ENCODE results near the gene PCDHGB6.
"Not testable (repeated sequence)": the region's sequence is repeated elsewhere in the genome, so short reads cannot be mapped to it uniquely, and the experiment has no call there.

Gene PCDHGB6

DNA sequence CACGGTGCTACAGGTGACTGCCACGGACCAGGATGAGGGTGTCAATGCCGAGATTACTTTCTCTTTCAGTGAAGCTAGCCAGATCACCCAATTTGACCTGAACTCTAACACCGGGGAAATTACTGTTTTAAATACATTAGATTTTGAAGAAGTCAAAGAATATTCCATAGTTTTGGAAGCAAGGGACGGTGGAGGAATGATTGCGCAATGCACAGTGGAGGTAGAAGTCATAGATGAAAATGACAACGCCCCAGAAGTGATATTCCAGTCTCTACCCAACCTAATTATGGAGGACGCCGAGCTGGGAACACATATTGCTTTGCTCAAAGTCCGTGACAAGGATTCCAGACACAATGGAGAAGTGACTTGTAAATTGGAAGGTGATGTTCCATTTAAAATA lies 19.2 kb upstream of the PCDHGB6 start:
- in situ Hi-C loops (cut with MboI; ENCODE audit: low sequenced_read_pairs) = no loop called here

DNA sequence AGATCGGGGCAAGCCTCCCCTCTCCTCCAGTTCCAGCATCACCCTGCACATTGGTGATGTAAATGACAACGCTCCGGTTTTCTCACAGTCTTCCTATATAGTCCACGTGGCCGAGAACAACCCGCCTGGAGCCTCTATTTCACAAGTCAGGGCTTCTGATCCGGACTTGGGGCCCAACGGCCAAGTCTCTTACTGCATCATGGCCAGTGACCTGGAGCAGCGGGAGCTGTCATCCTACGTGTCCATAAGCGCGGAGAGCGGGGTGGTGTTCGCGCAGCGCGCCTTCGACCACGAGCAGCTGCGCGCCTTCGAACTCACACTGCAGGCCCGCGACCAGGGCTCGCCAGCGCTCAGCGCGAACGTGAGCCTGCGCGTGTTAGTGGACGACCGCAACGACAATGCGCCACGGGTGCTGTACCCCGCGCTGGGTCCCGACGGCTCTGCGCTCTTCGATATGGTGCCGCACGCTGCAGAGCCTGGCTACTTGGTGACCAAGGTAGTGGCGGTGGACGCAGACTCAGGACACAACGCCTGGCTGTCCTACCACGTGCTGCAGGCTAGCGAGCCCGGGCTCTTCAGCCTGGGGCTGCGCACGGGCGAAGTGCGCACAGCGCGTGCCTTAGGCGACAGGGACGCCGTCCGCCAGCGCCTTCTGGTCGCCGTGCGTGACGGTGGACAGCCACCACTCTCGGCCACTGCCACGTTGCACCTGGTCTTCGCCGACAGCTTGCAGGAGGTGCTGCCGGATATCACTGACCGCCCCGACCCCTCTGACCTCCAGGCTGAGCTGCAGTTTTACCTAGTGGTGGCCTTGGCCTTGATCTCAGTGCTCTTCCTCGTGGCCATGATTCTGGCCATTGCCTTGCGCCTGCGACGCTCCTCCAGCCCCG lies 18.4 kb upstream of the PCDHGB6 start:
- in situ Hi-C loops (cut with MboI; ENCODE audit: low sequenced_read_pairs) = no loop called here

DNA sequence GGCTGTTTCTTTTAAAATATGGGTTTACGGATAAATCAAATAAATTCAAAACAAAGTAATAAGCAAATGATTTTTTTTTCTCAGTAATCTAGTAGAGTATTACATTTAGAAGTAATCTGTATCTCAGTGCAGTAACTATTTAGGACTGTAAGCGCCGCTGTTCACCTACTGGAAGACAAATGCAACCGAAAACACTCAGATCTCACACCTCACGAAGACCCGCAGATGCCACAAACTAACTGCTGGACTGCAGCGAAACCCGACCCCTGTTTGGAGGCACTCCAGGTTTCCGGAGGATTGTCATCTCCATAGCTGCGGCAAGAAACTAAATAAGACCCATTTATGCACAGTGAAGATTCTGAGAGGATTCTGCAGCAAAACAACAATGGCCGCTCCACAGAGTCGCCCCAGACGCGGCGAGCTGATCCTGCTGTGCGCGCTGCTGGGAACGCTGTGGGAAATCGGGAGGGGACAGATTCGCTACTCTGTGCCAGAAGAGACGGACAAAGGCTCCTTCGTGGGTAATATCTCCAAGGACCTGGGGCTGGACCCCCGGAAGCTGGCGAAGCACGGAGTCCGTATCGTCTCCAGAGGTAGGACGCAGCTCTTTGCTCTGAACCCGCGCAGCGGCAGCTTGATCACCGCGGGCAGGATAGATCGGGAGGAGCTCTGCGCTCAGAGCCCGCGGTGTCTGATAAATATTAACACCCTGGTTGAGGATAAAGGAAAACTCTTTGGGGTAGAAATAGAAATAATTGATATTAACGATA lies 15.2 kb upstream of the PCDHGB6 start, which contains the start of gene PCDHGA8:
TSS of gene PCDHGA8 (plus strand) at position 205 of the 770 bp plus-strand sequence. CDS start at position 386, 181 bp downstream.
- in situ Hi-C loops (cut with MboI; ENCODE audit: low sequenced_read_pairs) = no loop called here

DNA sequence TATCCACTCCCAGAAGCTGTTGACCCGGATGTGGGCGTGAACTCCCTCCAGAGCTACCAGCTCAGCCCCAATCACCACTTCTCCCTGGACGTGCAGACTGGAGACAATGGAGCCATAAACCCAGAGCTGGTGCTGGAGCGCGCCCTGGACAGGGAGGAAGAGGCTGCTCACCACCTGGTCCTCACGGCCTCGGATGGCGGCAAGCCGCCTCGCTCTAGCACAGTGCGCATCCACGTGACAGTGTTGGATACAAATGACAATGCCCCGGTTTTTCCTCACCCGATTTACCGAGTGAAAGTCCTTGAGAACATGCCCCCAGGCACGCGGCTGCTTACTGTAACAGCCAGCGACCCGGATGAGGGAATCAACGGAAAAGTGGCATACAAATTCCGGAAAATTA lies 14.6 kb upstream of the PCDHGB6 start:
- in situ Hi-C loops (cut with MboI; ENCODE audit: low sequenced_read_pairs) = no loop called here

DNA sequence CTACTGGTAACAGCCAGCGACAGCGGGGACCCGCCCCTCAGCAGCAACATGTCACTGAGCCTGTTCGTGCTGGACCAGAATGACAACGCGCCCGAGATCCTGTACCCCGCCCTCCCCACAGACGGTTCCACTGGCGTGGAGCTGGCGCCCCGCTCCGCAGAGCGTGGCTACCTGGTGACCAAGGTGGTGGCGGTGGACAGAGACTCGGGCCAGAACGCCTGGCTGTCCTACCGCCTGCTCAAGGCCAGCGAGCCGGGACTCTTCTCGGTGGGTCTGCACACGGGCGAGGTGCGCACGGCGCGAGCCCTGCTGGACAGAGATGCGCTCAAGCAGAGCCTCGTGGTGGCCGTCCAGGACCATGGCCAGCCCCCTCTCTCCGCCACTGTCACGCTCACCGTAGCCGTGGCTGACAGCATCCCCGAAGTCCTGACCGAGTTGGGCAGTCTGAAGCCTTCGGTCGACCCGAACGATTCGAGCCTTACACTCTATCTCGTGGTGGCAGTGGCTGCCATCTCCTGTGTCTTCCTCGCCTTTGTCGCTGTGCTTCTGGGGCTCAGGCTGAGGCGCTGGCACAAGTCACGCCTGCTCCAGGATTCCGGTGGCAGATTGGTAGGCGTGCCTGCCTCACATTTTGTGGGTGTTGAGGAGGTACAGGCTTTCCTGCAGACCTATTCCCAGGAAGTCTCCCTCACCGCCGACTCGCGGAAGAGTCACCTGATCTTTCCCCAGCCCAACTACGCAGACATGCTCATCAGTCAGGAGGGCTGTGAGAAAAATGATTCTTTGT lies 13.2 kb upstream of the PCDHGB6 start:
- in situ Hi-C loops (cut with MboI; ENCODE audit: low sequenced_read_pairs) = not testable (repeated sequence)

DNA sequence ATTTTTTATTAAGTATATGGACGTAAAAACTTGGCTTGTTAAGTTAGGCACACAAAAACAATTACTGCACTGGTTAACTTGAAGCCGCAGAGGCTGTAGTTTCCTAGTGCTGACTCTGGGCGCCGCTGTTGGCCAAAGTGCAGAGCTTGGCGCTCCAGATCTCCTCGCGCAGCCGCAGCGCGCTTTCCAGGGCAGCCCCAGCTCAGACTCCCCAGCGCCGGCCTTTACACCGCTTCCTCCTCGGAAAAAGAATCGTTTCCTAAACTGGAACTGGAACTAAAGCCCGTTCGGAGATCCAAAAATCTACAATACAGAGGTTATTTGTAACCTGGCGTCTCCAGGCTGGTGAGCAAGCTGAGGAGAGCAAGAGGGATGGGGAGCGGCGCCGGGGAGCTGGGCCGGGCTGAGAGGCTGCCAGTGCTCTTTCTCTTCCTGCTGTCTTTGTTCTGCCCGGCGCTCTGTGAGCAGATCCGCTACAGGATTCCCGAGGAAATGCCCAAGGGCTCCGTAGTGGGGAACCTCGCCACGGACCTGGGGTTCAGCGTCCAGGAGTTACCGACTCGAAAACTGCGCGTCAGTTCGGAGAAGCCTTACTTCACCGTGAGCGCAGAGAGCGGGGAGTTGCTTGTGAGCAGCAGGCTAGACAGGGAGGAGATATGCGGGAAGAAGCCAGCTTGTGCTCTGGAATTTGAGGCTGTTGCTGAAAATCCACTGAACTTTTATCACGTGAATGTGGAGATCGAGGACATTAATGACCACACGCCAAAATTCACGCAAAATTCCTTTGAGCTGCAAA lies 9.9 kb upstream of the PCDHGB6 start, which contains the start of gene PCDHGB5:
TSS of gene PCDHGB5 (plus strand) at position 192 of the 796 bp plus-strand sequence. CDS start at position 373, 181 bp downstream.
- in situ Hi-C loops (cut with MboI; ENCODE audit: low sequenced_read_pairs) = not testable (repeated sequence)

DNA sequence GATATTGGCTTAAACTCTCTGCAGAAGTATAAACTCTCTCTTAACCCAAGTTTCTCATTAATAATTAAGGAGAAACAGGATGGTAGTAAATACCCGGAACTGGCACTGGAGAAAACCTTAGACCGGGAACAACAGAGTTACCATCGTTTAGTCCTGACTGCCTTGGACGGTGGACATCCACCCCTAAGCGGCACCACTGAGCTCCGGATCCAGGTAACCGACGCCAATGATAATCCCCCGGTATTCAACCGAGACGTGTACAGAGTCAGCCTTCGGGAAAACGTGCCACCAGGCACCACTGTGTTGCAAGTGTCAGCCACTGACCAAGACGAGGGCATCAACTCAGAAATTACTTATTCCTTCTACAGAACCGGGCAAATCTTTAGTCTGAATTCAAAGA lies 9.2 kb upstream of the PCDHGB6 start:
- in situ Hi-C loops (cut with MboI; ENCODE audit: low sequenced_read_pairs) = no loop called here

DNA sequence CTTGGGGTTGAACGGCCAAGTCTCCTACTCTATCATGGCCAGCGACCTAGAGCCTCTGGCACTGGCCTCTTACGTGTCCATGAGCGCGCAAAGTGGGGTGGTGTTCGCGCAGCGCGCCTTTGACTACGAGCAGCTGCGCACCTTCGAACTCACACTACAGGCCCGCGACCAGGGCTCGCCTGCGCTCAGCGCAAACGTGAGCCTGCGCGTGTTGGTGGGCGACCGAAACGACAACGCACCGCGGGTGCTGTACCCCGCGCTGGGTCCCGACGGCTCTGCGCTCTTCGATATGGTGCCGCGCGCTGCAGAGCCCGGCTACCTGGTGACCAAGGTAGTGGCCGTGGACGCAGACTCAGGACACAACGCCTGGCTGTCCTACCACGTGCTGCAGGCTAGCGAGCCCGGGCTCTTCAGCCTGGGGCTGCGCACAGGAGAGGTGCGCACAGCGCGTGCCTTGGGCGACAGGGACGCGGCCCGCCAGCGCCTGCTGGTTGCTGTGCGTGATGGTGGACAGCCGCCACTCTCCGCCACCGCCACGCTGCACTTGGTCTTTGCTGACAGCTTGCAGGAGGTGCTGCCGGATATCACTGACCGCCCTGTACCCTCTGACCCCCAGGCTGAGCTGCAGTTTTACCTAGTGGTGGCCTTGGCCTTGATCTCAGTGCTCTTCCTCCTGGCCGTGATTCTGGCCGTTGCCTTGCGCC lies 8.1 kb upstream of the PCDHGB6 start:
- in situ Hi-C loops (cut with MboI; ENCODE audit: low sequenced_read_pairs) = no loop called here

DNA sequence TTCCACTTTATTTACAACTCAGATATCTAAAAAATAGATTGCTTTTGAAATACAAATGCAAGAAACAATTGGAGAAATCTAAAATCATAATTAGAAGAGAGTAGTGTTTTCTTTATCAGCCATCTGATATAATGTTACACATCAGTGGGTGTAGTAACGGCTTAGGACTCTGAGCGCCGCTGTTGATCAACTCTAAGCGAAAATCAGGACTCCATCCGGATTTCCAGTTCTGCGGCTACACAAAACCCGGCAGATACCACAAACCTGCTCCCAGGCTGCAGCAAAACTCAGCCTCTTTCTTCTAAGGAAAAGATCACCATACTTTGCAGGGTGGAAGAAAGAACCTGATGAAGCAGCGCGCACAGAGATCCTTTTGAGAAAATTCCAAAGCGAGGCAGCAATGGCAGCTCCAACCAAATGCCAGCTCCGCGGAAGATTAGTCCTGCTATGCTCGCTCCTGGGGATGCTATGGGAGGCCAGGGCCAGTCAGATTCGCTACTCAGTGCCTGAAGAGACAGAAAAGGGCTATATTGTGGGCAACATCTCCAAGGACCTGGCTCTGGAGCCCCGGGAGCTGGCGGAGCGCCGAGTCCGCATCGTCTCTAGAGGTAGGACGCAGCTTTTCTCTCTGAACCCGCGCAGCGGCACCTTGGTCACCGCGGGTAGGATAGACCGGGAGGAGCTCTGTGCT lies 5.1 kb upstream of the PCDHGB6 start, which contains the start of gene PCDHGA9:
TSS of gene PCDHGA9 (plus strand) at position 226 of the 691 bp plus-strand sequence. CDS start at position 401, 175 bp downstream.
- in situ Hi-C loops (cut with MboI; ENCODE audit: low sequenced_read_pairs) = no loop called here

DNA sequence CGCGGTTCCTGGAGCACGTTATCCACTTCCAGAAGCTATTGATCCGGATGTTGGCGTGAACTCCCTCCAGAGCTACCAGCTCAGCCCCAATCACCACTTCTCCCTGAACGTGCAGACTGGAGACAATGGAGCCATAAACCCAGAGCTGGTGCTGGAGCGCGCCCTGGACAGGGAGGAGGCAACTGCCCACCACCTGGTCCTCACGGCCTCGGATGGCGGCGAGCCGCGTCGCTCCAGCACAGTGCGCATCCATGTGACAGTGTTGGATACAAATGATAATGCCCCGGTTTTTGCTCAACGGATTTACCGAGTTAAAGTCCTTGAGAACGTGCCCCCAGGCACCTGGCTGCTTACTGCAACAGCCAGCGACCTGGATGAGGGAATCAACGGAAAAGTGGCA lies 4.4 kb upstream of the PCDHGB6 start:
- in situ Hi-C loops (cut with MboI; ENCODE audit: low sequenced_read_pairs) = no loop called here

DNA sequence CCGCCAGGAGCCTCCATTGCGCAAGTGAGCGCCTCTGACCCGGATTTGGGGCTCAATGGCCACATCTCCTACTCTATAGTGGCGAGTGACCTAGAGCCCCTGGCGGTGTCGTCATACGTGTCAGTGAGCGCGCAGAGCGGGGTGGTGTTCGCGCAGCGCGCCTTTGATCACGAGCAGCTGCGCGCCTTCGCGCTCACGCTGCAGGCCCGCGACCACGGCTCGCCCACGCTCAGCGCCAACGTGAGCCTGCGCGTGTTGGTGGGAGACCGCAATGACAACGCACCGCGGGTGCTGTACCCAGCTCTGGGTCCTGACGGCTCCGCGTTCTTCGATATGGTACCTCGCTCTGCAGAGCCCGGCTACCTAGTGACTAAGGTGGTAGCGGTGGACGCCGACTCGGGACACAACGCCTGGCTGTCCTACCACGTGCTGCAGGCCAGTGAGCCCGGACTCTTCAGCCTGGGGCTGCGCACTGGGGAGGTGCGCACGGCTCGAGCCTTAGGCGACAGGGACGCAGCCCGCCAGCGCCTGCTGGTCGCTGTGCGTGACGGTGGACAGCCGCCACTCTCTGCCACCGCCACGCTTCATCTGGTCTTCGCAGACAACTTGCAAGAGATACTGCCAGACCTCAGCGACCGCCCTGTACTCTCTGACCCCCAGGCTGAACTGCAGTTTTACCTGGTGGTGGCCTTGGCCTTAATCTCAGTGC lies 1.9 kb downstream of the PCDHGB6 start:
- in situ Hi-C loops (cut with MboI; ENCODE audit: low sequenced_read_pairs) = loop anchor here (10.0 kb wide), 2 partner anchors 115 to 145 kb away; no protein-coding TSS in a partner anchor

DNA sequence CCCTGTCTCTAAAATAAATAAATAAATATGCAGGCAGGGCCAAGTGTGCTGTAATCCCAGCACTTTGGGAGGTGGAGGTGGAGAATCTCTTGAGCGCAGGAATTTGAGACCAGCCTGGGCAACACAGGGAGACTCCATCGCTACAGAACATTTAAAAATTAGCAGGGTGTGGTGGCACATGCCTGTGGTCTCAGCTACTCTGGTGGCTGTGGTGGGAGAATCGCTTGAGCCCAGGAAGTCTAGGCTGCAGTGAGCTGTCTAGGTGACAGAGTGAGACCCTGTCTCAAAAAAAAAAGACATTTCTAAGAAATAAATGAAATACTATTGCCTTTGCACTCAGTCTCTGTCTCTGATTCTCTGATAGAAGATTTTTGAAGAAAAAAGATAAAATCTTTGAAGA lies 3.8 kb downstream of the PCDHGB6 start:
- in situ Hi-C loops (cut with MboI; ENCODE audit: low sequenced_read_pairs) = loop anchor here (10.0 kb wide), 2 partner anchors 113 to 143 kb away; no protein-coding TSS in a partner anchor

DNA sequence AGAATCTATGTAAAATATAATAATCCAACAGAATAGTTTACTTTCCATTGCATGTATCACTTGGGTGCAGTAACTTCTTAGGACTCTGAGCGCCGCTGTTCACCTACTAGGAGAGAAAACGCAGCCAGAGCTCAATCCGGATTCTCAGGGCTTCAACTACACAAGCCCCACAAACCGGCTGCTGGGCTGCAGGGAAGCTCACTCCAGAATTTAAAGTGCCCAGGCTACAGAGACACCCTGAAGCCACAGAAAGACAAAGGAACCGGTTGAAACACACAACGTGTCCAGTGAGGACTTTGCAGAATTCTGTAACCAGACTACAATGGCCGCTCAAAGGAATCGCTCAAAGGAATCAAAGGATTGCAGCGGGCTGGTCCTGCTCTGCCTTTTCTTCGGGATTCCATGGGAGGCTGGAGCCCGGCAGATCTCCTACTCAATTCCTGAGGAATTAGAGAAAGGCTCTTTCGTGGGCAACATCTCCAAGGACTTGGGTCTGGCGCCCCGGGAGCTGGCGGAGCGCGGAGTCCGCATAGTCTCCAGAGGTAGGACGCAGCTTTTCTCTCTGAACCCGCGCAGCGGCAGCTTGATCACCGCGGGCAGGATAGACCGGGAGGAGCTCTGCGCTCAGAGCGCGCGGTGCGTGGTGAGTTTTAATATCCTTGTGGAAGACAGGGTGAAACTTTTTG lies 5.2 kb downstream of the PCDHGB6 start, which contains the start of gene PCDHGA10:
TSS of gene PCDHGA10 (plus strand) at position 134 of the 686 bp plus-strand sequence. CDS start at position 323, 189 bp downstream.
- in situ Hi-C loops (cut with MboI; ENCODE audit: low sequenced_read_pairs) = loop anchor here (10.0 kb wide), 2 partner anchors 112 to 142 kb away; no protein-coding TSS in a partner anchor

DNA sequence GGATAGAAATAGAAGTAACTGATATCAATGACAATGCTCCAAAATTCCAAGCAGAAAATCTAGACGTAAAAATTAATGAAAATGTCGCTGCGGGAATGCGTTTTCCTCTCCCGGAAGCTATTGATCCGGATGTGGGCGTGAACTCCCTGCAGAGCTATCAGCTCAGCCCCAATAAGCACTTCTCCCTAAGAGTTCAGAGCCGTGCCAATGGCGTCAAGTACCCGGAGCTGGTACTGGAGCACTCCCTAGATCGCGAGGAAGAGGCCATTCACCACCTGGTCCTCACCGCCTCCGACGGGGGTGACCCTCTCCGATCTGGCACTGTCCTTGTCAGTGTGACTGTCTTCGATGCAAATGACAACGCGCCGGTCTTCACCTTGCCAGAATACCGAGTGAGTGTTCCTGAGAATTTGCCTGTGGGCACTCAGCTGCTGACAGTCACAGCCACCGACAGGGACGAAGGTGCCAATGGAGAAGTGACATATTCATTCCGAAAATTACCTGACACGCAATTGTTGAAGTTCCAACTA lies 5.8 kb downstream of the PCDHGB6 start:
- in situ Hi-C loops (cut with MboI; ENCODE audit: low sequenced_read_pairs) = loop anchor here (10.0 kb wide), 2 partner anchors 111 to 141 kb away; no protein-coding TSS in a partner anchor

DNA sequence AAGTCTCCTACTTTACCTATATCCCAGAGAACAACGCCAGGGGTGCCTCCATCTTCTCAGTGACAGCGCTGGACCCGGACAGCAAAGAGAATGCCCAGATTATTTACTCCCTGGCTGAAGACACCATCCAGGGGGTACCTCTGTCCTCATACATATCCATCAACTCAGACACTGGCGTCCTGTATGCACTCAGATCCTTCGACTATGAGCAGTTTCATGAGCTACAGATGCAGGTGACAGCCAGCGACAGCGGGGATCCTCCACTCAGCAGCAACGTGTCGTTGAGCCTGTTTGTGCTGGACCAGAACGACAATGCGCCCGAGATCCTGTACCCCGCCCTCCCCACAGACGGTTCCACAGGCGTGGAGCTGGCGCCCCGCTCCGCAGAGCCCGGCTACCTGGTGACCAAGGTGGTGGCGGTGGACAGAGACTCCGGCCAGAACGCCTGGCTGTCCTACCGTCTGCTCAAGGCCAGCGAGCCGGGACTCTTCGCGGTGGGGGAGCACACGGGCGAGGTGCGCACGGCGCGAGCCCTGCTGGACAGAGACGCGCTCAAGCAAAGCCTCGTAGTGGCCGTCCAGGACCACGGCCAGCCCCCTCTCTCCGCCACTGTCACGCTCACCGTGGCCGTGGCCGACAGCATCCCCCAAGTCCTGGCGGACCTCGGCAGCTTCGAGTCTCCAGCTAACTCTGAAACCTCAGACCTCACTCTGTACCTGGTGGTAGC lies 6.9 kb downstream of the PCDHGB6 start:
- in situ Hi-C loops (cut with MboI; ENCODE audit: low sequenced_read_pairs) = loop anchor here (10.0 kb wide), 2 partner anchors 110 to 140 kb away; no protein-coding TSS in a partner anchor

DNA sequence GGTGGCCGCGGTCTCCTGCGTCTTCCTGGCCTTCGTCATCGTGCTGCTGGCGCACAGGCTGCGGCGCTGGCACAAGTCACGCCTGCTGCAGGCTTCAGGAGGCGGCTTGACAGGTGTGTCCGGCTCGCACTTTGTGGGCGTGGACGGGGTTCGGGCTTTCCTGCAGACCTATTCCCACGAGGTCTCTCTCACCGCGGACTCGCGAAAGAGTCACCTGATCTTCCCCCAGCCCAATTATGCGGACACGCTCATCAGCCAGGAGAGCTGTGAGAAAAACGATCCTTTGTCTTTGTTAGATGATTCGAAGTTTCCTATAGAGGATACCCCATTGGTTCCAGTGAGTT lies 7.4 kb downstream of the PCDHGB6 start:
- in situ Hi-C loops (cut with MboI; ENCODE audit: low sequenced_read_pairs) = loop anchor here (10.0 kb wide), 2 partner anchors 110 to 140 kb away; no protein-coding TSS in a partner anchor
